SK-N-SH treated with all-trans-retinoic acid at 6 μM for 48 hours (cell line): ENCODE data around the gene HEPN1.

Source experiments
- ATAC-seq: fragments of 200-7000 bp; cut with Tn5 transposase; 3 replicates; pipeline ENCODE4 v1.9.1; 2020; ENCODE audit warnings: mild to moderate bottlenecking, moderate library complexity
- ARNTL ChIP-seq: fragments of 450-650 bp; formaldehyde crosslinking; IDR thresholded peaks from 2 replicates; pipeline ENCODE4 v1.5.0; 2020; ENCODE audit warnings: low read depth, mild to moderate bottlenecking, moderate library complexity, borderline replicate concordance
- BACH2 ChIP-seq: fragments of 250-450 bp; sonication (Bioruptor Pico); IDR thresholded peaks from 2 replicates; pipeline ENCODE4 v1.9.0; 2021; ENCODE audit warnings: mild to moderate bottlenecking, borderline replicate concordance
- CREB5 ChIP-seq: fragments of 250-450 bp; sonication (Bioruptor Pico); IDR thresholded peaks from 2 replicates; pipeline ENCODE4 v1.5.1; 2020; ENCODE audit warnings: low read depth, mild to moderate bottlenecking, moderate library complexity
- CSDC2 ChIP-seq: fragments of 250-450 bp; sonication (Bioruptor Pico); IDR thresholded peaks from 2 replicates; pipeline ENCODE4 v1.5.0; 2020; ENCODE audit warnings: mild to moderate bottlenecking, moderate library complexity
- CSRNP3 ChIP-seq: fragments of 250-450 bp; sonication (Bioruptor Pico); IDR thresholded peaks from 2 replicates; pipeline ENCODE4 v1.5.1; 2021; ENCODE audit warnings: mild to moderate bottlenecking, moderate library complexity
- ESRRG ChIP-seq: fragments of 250-450 bp; sonication (Bioruptor Pico); IDR thresholded peaks from 2 replicates; pipeline ENCODE4 v1.6.1; 2021; ENCODE audit warnings: mild to moderate bottlenecking
- GLIS3 ChIP-seq: fragments of 250-450 bp; sonication (Bioruptor Pico); IDR thresholded peaks from 2 replicates; pipeline ENCODE4 v1.5.0; 2020; ENCODE audit warnings: mild to moderate bottlenecking, moderate library complexity
- ISL1 ChIP-seq: fragments of 250-450 bp; sonication (Bioruptor Pico); IDR thresholded peaks from 2 replicates; pipeline ENCODE4 v2.1.2; 2022; ENCODE audit warnings: mild to moderate bottlenecking, moderate library complexity
- PATZ1 ChIP-seq: fragments of 250-450 bp; sonication (Bioruptor Pico); IDR thresholded peaks from 2 replicates; pipeline ENCODE4 v1.8.0; 2020; ENCODE audit warnings: mild to moderate bottlenecking, moderate library complexity, borderline replicate concordance
- POU6F1 ChIP-seq: fragments of 250-450 bp; sonication (Bioruptor Pico); IDR thresholded peaks from 2 replicates; pipeline ENCODE4 v1.8.0; 2021; ENCODE audit warnings: low read depth, mild to moderate bottlenecking, moderate library complexity, borderline replicate concordance
- PPARA ChIP-seq: fragments of 250-450 bp; sonication (Bioruptor Pico); IDR thresholded peaks from 2 replicates; pipeline ENCODE4 v1.5.0; 2020; ENCODE audit warnings: mild to moderate bottlenecking, borderline replicate concordance
- RARB ChIP-seq: fragments of 250-450 bp; sonication (Bioruptor Pico); IDR thresholded peaks from 2 replicates; pipeline ENCODE4 v1.8.0; 2021; ENCODE audit warnings: mild to moderate bottlenecking, moderate library complexity
- SNAI2 ChIP-seq: fragments of 250-450 bp; sonication (Bioruptor Pico); IDR thresholded peaks from 2 replicates; pipeline ENCODE4 v1.5.0; 2020; ENCODE audit warnings: mild to moderate bottlenecking, moderate library complexity
- TCF4 ChIP-seq: fragments of 250-450 bp; sonication (Bioruptor Pico); IDR thresholded peaks from 2 replicates; pipeline ENCODE4 v1.8.0; 2021; ENCODE audit warnings: mild to moderate bottlenecking, moderate library complexity, borderline replicate concordance
- TOX ChIP-seq: fragments of 250-450 bp; sonication (Bioruptor Pico); IDR thresholded peaks from 2 replicates; pipeline ENCODE4 v1.8.0; 2021; ENCODE audit warnings: mild to moderate bottlenecking, moderate library complexity, borderline replicate concordance
- TSHZ2 ChIP-seq: fragments of 250-450 bp; sonication (Bioruptor Pico); IDR thresholded peaks from 2 replicates; pipeline ENCODE4 v1.5.0; 2020; ENCODE audit warnings: mild to moderate bottlenecking, moderate library complexity
- ZFP3 ChIP-seq: fragments of 250-450 bp; sonication (Bioruptor Pico); IDR thresholded peaks from 2 replicates; pipeline ENCODE4 v1.5.0; 2020; ENCODE audit warnings: mild to moderate bottlenecking, moderate library complexity
- ZFP30 ChIP-seq: fragments of 450-650 bp; formaldehyde crosslinking; IDR thresholded peaks from 2 replicates; pipeline ENCODE4 v1.5.0; 2022; ENCODE audit warnings: mild to moderate bottlenecking, moderate library complexity
- ZNF70 ChIP-seq: fragments of 450-650 bp; formaldehyde crosslinking; IDR thresholded peaks from 2 replicates; pipeline ENCODE4 v1.5.0; 2020; ENCODE audit warnings: mild to moderate bottlenecking, moderate library complexity
- ZNF8 ChIP-seq: fragments of 450-650 bp; formaldehyde crosslinking; IDR thresholded peaks from 2 replicates; pipeline ENCODE4 v1.5.0; 2020; ENCODE audit warnings: mild to moderate bottlenecking, moderate library complexity

Gene HEPN1

GRCh38 chr11:124928942-124929665 lies 10.1 kb downstream of the HEPN1 start:
- ATAC-seq: no peak
- no peak for TF ChIP-seq ESRRG
- TF ChIP-seq ZFP3 (CRISPR knock-in tag): no peak

GRCh38 chr11:124930799-124931198 lies 11.7 kb downstream of the HEPN1 start:
- TF ChIP-seq POU6F1 (CRISPR knock-in tag): no peak
- TF ChIP-seq SNAI2 (CRISPR knock-in tag): no peak
- no peak for TF ChIP-seq GLIS3 (CRISPR knock-in tag)
- no peak for TF ChIP-seq PPARA
- TF ChIP-seq CSDC2 (CRISPR knock-in tag): no peak
- TF ChIP-seq ZNF8 (CRISPR knock-in tag): no peak
- no peak for TF ChIP-seq RARB (CRISPR knock-in tag)
- TF ChIP-seq CSRNP3 (CRISPR knock-in tag): no peak
- TF ChIP-seq BACH2 (CRISPR knock-in tag): no peak
- no peak for TF ChIP-seq PATZ1 (CRISPR knock-in tag)
- TF ChIP-seq ESRRG: no peak
- TF ChIP-seq ZNF70 (CRISPR knock-in tag): no peak
- no peak for TF ChIP-seq ZFP30 (CRISPR knock-in tag)
- TF ChIP-seq ARNTL: no peak
- no peak for TF ChIP-seq TCF4
- TF ChIP-seq TSHZ2: no peak
- TF ChIP-seq TOX: no peak
- no peak for ATAC-seq

GRCh38 chr11:124934862-124935547 lies 16.0 kb downstream of the HEPN1 start:
- ATAC-seq: no peak
- no peak for TF ChIP-seq ARNTL
- TF ChIP-seq, all 23 proteins: peak for 0

GRCh38 chr11:124935548-124936514 lies 16.8 kb downstream of the HEPN1 start, which contains the start of gene HEPACAM:
Gene HEPACAM (minus strand): TSS chr11:124936047. CDS start chr11:124936006, 41 bp downstream.
- no peak for ATAC-seq
- TF ChIP-seq CREB5 (CRISPR knock-in tag): no peak
- no peak for TF ChIP-seq PPARA
- TF ChIP-seq ESRRG: no peak
- no peak for TF ChIP-seq TSHZ2
- TF ChIP-seq ZFP30 (CRISPR knock-in tag): no peak
- no peak for TF ChIP-seq ZFP3 (CRISPR knock-in tag)
- no peak for TF ChIP-seq ISL1 (CRISPR knock-in tag)
- TF ChIP-seq GLIS3 (CRISPR knock-in tag): no peak
- TF ChIP-seq, all 23 proteins: peak for 0
